HFF-Myc (cell line): ENCODE measurements around the gene RSPH3.
"Not testable (repeated sequence)": the region's sequence is repeated elsewhere in the genome, so short reads cannot be mapped to it uniquely, and the experiment has no call there.

Source experiments
- DNase-seq: peaks from one replicate; pipeline ENCODE4 v3.0.0-alpha.2; 2011; ENCODE audit warnings: low read depth; ENCODE audit errors: extremely low read depth
- H3K4me3 ChIP-seq: replicated peaks from 2 replicates; pipeline ENCODE4 v1.5.1; 2011; ENCODE audit warnings: low read depth, mild to moderate bottlenecking, control low read depth, low read length
- CTCF ChIP-seq: IDR thresholded peaks from 2 replicates; pipeline ENCODE4 v1.5.1; 2012; ENCODE audit warnings: mild to moderate bottlenecking, low read depth, low read length, control low read depth; ENCODE audit errors: missing control alignments

Gene RSPH3

GRCh38 chr6:158991017-158991723 lies 8.8 kb downstream of the RSPH3 start:
- H3K4me3 ChIP-seq: no peak overlapping the region
- no peak for TF ChIP-seq CTCF

DNA sequence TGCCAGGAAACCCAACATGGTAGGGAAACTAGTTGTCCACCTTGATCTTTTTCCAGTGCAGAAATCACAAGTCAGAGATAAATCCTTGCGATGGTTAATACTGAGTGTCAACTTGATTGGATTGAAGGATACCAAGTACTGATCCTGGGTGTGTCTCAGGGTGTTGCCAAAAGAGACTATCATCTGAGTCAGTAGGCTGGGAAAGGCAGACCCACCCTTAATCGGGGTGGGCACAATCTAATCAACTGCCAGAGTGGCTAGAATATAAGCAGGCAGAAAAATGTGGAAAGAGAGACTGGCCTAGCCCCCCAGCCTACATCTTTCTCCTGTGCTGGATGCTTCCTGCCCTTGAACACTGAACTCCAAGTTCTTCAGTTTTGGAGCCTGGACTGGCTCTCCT lies 10.3 kb downstream of the RSPH3 start:
- H3K4me3 ChIP-seq, DNase-seq: not testable (repeated sequence)

More at GRCh38 chr6:158991017-158991723, 8.8 kb downstream of the RSPH3 start:
- DNase-seq: no peak

DNA sequence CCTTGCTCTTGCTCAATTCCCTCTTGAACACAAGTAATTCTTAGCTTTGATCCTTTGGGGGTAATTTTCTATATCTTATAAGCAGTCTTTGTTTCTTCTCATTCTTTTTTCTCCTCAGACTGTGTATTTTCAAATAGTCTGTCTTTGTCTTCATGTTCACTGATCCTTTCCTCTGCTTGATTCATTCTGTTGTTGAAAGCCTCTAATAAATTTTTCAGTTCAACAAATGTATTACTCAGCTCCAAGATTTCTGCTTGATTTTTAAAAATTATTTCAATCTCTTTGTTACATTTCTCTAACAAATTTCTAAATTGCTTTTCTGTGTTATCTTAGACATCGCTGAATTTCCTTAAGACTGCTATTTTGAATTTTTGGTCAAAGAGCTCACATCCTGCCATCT lies 11.5 kb downstream of the RSPH3 start:
- H3K4me3 ChIP-seq: no peak overlapping the region
- TF ChIP-seq CTCF: no peak
- no peak for DNase-seq

DNA sequence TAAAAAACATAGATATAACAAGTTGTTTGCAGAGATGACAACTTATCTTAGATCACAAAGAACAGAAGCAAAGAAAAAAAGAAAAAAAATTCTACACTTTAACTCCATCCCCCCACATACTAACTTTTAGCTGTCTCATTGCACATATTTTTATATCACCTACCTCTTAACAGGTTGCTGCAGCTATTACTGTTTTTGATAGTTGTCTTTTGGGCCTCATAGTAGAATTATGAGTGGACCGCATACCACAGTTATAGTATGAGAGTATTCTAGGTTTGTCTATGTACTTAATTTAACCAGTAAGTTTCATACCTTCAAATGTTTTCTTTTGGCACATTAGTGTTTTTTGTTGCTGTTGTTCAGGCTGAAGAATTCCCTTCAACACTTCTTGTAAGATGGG lies 12.3 kb downstream of the RSPH3 start:
- H3K4me3 ChIP-seq: no peak overlapping the region
- no peak for DNase-seq

GRCh38 chr6:158978757-158979156 lies 21.2 kb downstream of the RSPH3 start:
- TF ChIP-seq CTCF: no peak
- peak; percentile 19 for DNase-seq

More for the DNA sequence above, 12.3 kb downstream of the RSPH3 start:
- no peak for TF ChIP-seq CTCF

GRCh38 chr6:158977382-158977781 lies 22.6 kb downstream of the RSPH3 start:
- TF ChIP-seq CTCF: no peak
- DNase-seq: no peak
- H3K4me3 ChIP-seq: no peak overlapping the region

More at GRCh38 chr6:158978757-158979156, 21.2 kb downstream of the RSPH3 start:
- no peak overlapping the region for H3K4me3 ChIP-seq

- peak; percentile 24 for DNase-seq
- no peak overlapping the region for H3K4me3 ChIP-seq
- peak; percentile 19 for TF ChIP-seq CTCF
Measured at GRCh38 chr6:158972241-158973233, 27.5 kb downstream of the RSPH3 start.
